Ammon's horn (tissue), 1 donor: ENCODE results near the gene SERPINI1.

Experiments used
- DNase-seq: peaks from one replicate; pipeline ENCODE4 v3.0.0-alpha.2; 2016; ENCODE audit warnings: low spot score

SERPINI1 gene

DNA sequence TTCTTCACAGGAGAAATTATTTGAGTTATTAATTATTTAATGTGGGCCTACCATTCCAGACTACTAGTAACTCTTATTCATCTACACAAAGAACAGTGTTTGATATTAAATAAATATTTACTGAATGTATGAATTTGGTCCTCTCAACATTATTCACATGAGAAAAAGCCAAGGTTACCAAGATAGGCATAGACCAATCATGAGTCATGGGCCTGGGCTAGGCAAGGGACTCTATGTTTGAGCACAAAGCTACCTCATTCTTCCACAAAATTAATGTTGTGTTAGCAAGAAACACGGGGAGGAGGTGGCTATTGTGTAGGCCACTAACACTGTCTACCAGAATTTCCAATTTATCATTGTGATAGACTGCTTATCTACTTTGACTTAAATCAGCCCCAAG, 115.7 kb downstream of the SERPINI1 start:
- no peak for DNase-seq

DNA sequence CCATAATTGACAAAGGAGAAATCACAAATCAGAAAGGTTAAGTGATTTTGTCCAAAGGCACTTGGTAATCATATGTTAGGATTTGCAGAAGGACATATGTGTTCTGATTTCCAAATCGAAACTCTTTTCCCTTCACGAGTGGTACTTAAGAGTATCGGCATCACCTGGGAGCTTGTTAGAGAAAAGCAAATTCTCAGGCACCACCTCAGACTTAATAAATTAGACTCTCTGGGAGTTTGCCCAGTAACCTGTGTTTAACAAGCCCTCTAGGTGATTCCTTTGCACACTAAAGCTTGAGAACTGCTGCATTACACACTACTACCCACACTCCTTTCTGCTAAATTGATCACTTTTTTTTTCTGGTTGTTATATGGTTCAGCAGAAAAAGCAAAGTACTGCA, 116.2 kb downstream of the SERPINI1 start:
- no peak for DNase-seq

DNA sequence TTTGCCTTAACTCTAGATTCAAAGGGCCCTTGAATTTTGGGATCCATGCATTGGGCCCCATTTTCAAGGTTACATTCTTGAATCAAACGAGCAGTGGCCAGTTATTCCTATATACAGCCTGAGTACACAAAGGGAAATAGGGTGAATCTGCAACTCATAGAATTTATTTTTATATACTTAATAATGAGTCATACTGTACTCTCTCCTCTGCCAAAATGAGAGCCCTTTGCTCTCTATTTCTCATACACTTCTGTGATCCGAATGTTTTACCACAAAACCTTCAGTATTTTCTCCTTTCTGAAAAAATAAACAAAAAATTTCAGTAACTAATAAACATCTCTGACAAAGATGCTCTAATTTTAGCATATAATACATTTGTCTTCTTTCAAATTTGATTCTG, 116.7 kb downstream of the SERPINI1 start:
- DNase-seq, result no peak

DNA sequence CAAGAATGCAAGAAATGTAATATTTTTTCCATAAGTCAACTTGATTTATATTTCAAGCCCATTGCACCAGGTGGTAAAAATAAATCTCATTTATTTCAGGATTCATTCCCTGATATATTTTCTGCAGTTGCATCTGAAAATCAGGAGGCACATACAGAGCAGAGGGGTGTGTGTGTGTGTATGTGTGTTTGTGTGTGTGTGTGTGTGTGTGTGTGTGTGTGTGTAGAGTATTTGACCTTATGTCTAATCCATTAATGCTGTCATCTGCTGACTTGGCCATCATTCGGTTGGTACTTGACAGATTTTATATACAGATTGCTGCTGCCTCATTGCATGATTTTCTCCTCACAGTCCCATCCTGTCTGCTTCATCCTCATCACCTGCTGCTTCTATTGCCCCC, 118.5 kb downstream of the SERPINI1 start:
- DNase-seq, result no peak

DNA sequence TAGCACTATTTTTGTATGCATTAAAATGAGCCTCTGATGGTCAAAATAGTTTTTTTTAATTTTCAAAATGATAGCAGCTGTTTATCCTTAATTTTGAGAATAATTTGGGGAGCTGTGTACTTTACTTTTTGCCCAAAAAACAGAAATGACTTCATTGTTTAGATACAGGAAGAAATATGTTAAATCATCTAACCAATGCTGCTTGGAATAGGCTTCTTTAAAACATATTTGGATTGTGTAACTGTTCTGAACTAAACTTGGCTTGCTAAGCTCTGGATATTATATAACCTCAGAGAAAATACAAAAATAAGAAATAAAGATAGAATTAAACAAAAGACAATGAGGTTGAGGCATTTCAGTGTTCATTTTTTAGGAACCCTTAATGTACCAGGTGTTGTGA, 119.3 kb downstream of the SERPINI1 start:
- DNase-seq, result no peak

DNA sequence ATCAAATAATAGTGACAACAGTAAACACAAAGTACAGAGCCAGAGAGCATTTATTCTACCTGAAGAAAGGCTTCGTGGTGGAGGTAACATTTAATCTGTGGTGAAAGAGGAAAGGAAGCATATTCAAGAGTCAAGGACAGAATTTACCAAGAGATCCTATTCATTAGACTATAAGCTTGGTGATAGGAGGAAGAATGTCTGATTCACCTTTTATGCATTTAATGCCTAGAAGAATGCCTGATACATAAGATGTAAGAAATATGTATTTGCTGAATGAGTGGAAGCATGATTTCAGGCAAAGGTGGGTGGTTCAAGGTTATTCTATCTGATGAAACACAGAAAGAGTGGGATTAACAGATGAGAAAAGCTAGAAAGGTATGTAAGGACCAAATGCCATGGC, 119.8 kb downstream of the SERPINI1 start:
- DNase-seq, result no peak

DNA sequence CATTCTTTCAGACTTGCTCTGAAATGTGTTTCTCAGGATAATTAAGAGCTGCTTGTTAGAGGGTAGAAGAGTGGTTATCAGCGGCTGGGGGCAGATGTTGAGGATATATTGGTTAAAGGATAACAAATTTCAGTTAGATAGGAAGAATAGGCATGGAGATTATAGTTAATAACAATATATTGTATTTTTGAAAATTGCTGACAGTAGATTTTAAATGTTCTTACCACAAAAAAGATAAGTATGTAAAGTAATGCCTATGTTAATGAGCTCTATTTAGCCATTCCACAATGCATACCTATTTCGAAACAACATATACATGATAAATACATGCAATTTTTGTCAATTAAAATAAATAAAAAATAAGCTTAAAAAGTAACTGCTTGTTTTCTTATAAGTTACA, 123.3 kb downstream of the SERPINI1 start:
- DNase-seq, result no peak

DNA sequence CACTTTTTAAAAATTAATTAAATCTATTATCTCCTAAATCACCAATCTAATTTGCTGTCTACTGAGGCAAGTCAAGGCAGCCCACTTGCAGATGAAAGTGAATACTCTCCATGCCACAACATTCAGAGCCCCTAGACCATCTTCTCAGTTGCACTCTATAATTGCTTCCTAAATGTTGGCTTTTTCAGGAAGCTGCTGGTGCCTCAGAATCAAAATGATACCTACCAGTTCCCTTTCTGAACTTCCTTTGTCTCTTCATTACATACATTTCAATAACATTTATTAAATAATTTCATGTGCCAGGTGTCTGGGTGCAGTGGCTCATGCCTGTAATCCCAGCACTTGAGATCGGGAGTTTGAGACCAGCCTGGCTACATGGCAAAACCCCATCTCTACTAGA, 124.1 kb downstream of the SERPINI1 start:
- no peak for DNase-seq

DNA sequence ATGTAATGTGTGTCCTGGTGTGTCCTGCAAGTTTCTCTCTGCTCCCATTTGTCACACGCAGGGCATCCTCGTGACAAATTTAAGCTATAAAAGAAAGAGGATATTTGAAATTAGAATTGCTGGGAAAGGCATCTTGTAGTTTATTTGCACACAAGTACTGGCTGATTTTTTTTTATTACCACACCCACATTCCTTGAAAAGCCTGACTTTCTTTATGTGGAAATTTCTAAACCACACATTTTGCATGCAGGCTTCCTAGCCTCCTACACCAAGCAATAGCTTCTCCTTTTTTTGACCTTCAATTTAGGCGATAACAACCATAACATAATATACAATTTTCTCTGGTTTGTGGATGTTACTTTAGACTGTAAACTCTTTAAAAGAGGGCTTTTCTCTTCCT, 126.1 kb downstream of the SERPINI1 start:
- DNase-seq, result no peak

DNA sequence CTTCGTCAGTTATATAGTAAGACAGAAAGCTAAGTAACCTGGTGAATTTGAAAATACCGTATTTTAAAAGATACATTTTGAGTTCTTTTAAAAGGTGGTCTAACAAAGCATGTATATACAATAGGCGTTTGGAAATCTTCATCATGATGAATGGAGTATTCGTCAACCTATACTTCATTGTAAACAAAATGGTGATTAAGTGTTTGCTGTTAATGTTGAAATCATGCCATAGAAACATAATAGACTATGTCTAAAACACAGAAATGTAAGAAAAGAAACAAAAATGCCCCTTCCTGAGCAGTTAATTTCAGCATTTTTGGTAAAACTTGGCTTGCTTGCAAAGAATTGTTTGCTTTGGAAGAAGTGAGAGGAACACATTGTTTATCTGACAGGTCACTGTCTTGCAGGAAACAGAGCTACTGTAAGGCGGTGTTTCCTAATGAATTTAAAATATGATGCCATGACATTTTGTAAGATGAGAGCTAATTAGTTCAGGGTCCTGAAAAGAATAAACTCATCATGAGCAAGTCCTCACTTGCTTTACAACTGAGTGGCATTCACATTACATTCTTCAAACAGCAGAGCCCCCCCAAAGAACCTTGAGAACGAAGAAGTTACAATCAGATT, 126.7 kb downstream of the SERPINI1 start:
- no peak for DNase-seq

DNA sequence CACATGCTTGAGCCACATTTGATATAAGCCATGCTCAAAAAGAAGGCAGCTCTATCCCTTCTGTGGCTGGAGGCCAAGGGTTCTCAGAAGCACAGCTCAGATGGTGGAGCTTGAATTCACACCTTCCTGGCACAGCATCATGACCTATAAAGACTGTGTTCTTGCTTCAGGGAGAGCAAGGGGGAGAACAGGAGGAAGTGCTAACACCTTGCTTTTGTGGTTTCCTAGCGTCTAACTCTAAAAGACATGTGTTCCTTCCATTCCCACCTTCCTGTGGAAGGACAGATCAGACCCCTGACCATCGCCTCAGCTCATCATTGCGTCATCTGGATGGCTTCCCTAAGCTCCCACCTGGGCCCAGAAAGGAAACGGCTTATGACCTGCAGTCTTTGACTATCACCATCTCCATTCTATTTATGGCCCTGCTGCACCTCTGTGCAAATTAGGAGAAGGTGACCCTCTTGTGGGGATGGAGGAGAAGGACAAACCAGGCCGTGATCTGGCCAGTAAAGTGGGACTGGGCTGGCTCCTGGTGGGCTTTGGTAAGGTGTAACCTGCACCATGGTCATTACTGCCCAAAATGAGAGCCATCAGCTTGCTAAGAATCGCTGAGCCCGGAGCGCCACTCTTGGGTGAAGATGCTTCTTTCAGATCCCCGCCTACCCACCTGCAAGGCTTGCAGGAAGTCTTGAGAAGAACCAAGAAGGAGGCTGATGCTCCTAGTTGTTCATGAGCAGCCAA, 128.5 kb downstream of the SERPINI1 start:
- DNase-seq, result no peak

DNA sequence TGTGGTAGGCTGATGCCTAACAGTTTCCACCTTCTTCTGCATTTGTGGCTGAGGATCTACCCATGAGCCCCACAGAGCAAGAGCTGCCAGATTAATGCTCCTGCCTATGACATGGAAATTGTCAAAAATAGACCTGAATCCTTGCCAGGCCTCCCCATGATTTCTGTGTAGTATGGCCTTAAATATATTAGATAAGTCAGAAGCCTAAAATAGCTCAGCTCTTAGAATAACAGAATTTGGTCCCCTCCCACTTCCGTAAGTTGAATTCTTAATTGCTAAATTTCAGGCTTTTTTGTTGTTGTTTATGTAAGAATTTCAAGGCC, 129.0 kb downstream of the SERPINI1 start:
- no peak for DNase-seq

DNA sequence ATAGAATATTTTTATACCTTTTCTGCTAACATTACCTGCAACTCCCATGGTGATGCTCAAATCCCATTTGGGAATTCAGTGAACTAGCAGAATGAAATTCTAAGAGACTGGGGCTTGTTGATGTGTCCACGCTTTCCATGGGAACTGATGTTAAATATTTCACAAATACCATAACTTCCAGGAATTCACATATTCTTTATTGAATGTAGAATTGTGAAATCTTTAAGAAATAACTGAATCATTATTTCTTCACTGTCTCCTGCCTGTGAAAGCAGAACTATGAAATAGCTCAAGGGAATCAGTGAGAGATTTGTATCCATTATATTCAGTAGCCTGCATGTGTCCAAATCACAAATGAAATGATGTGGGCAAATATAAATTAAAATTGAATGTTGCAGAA, 130.8 kb downstream of the SERPINI1 start:
- DNase-seq, result no peak

DNA sequence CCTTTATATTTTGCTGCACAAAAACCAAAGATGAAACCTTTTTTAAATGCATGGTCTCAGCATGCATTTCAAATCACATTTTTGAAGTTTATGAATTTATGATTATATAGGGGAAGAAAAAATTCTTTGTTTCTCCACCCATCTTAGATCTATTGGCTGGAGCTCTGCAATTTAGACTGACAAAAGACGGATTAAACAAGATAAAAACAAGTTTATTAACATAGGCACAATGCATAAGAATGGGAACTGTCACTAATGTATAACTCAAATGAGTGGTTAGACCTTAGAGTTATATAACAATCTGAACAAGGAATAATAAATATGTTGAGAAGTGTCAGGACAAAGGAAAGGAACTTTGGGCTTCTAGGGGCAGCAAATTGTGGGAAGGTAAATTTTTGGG, 132.5 kb downstream of the SERPINI1 start:
- no peak for DNase-seq

DNA sequence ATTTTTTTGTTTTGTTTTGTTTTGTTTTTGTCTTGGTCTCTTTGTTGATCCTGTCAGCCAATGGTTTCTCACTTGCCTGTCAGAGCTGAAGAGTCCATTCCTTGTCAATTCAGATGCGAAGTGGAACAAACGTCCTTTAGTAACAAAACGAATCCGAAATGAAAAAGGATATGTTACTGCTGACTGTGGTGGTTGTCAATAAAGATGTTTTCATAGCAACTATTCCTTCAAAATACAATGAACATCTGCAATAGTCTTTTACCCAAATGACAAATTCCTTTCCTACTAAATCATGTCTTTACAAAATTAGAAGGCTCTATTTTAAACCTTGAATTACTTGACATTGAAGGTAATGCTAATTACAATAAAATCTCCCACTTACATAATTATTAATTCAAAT, 134.7 kb downstream of the SERPINI1 start:
- DNase-seq, result no peak

DNA sequence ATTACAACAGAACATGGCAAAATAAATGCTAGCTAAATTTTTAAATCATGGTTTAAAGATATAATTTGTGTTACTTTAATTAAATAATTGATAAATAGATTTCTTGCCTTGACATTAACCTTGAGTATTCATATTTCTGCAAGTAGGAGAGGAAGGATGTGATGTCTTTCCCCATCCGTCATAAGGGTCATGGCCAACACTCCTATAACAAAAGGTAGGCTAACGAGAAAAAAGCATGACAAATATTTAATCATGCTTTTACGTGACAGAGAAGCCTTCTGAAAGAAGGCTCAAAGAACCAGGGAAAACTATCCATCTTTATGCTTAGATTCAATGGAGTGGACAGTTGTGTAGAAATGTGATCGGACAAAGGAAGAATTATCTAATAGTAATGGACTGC, 135.2 kb downstream of the SERPINI1 start:
- DNase-seq, result no peak

DNA sequence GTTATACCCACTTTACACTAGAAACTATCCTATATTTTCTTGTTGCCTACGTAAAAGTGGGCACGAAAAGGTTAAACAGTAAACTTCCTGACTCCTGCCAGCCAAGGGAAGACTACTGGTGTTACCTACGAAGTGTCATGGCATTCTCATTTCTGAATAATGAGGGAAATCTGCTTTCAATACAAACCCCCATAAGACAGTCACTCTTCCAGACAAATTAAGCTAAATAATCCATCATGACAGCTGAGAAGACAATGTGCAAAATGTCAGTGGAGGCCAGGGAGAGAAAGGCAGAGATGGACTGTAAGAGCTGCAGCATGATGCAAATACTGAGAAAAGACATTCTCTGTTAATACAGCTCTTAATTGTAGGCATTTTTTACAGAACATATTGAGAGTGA, 136.5 kb downstream of the SERPINI1 start:
- no peak for DNase-seq

DNA sequence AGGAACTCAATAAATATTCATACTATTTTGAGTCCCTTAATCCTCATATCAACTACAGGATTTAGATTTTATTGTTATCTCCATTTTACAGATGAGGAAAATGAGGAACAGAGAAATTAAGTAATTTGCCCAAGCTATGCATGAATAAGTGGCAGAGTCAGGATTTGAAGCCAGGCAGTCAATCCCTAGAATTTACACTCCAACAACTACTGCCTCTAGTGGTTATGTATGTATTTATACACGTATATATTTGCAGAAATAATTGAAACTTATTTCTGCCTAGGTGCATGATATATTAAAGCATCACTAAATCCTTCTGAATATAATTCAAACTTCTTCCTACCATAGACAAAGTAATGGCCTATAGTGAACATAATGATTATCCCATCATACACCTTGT, 137.4 kb downstream of the SERPINI1 start:
- DNase-seq, result no peak

DNA sequence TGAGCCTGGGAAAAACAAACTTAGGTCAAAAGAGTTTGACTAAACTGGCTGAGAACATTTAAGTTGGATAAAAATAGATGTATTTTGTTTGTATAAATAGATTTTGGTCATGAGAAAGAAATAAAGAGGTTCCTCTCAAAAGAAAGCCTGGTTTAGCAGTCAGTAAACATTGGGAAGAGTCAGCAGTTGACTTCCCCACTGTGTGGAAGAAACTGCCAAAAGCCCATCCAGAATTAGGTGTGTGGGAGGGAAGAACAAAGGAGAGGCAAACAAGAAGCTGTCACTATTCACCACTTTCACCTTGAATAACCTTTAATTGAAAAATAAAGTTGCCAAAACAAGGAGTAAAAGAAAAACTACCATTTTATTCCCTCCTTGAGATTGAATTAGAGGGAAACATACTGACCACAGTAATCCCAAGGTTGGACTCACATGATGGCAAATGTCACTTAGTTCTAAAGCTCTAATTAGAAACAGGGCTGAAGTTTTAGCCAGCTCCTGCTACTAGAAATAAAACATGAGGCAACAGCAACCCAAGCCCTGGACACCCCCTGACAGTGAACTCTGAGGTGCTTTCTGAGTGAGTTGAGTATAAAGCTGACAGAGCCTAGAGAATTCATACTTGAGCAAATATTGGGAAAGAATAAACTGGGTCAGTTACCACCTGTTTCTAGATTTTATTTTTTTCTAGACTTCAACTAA, 139.3 kb downstream of the SERPINI1 start:
- no peak for DNase-seq
